GM19455 (cell line): ENCODE measurements around the gene XRCC1.

ENCODE experiments used
- ATAC-seq: cut with Tn5 transposase; IDR thresholded peaks from one replicate; pipeline ENCODE4 v1.9.1; 2021; ENCODE audit not compliant: unreplicated experiment

The XRCC1 gene

GRCh38 chr19:43581467-43581866 lies 6.1 kb upstream of the XRCC1 start:
- no peak for ATAC-seq

- no peak for ATAC-seq
Measured at GRCh38 chr19:43578787-43579186, 3.5 kb upstream of the XRCC1 start.

- peak; percentile 3 for ATAC-seq
Measured at GRCh38 chr19:43575955-43576878, 890 bp upstream of the XRCC1 start.

- no peak for ATAC-seq
Measured at GRCh38 chr19:43574424-43575155, 737 bp downstream of the XRCC1 start.

GRCh38 chr19:43572171-43572588 lies 3.1 kb downstream of the XRCC1 start:
- no peak for ATAC-seq

- no peak for ATAC-seq
Measured at GRCh38 chr19:43570174-43570791, 5.0 kb downstream of the XRCC1 start.

GRCh38 chr19:43569657-43570056 lies 5.7 kb downstream of the XRCC1 start:
- no peak for ATAC-seq

- ATAC-seq, result no peak
Measured at GRCh38 chr19:43564800-43565199, 10.5 kb downstream of the XRCC1 start.

- no peak for ATAC-seq
Measured at GRCh38 chr19:43563816-43564457, 11.4 kb downstream of the XRCC1 start.

- ATAC-seq, result peak; percentile 45
Measured at GRCh38 chr19:43562698-43563241, 12.6 kb downstream of the XRCC1 start.

GRCh38 chr19:43562226-43562697 lies 13.1 kb downstream of the XRCC1 start:
- no peak for ATAC-seq

- no peak for ATAC-seq
Measured at GRCh38 chr19:43561139-43561970, 14.0 kb downstream of the XRCC1 start.

GRCh38 chr19:43560687-43561086 lies 14.6 kb downstream of the XRCC1 start:
- ATAC-seq, result no peak

GRCh38 chr19:43555185-43555770 lies 20.0 kb downstream of the XRCC1 start:
- ATAC-seq, result no peak

- ATAC-seq, result no peak
Measured at GRCh38 chr19:43554317-43554895, 20.9 kb downstream of the XRCC1 start.

- ATAC-seq, result no peak
Measured at GRCh38 chr19:43553656-43554055, 21.7 kb downstream of the XRCC1 start.

GRCh38 chr19:43552616-43553015 lies 22.7 kb downstream of the XRCC1 start:
- no peak for ATAC-seq

- ATAC-seq, result no peak
Measured at GRCh38 chr19:43552198-43552450, 23.2 kb downstream of the XRCC1 start.

- no peak for ATAC-seq
Measured at GRCh38 chr19:43551399-43552197, 23.7 kb downstream of the XRCC1 start.
